ENCODE results near the gene SDHB.

The SDHB gene

DNA sequence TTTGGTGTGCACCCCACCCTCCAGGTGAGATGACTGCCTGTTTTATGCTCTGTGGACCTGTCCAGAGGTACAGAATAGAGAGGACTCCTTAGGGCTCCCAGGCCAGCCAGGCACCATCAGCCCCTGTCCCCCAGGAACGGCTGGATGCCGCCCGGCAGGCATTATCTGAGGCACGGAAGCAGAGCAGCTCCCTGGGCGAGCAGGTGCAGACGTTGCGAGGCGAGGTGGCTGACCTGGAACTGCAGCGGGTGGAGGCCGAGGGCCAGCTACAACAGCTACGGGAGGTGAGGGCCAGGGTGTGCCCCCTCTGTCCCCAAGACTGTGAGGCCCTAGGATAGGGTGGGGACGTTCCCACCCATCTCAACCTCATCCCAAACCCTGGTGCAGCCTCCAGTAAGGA is 84.2 kb downstream of the SDHB start:
- Histone ChIP-seq H3K9me2 (replicated peaks; ENCODE audit: low read depth, low read length) (no peaks in the 10 kb centered on the region), H3K9me3 (ENCODE audit: insufficient read depth, low read depth, low read length) (no peaks in the 10 kb centered on the region), H3F3A (ENCODE audit: low read depth) (no peaks in the 10 kb centered on the region), H3K4me3 (ENCODE audit: low read length, poor library complexity, severe bottlenecking) (no peak overlapping the region), H4K20me1 (ENCODE audit: insufficient read depth, low read length, poor library complexity, severe bottlenecking) (no peaks in the 10 kb centered on the region), H2AFZ (ENCODE audit: low read length) (no peak overlapping the region), H3K36me3 (ENCODE audit: insufficient read depth, low read length) (no peaks in the 10 kb centered on the region), H3K4me2 (ENCODE audit: low read depth, low read length, poor library complexity, severe bottlenecking) (no peak overlapping the region), H3K4me1 (ENCODE audit: insufficient read depth, low read length, poor library complexity, severe bottlenecking) (no peaks in the 10 kb centered on the region), H3K27me3 (ENCODE audit: insufficient read depth, low read length, poor library complexity, severe bottlenecking) (no peaks in the 10 kb centered on the region), H3K9ac (ENCODE audit: low read depth, low read length, poor library complexity, severe bottlenecking) (no peak overlapping the region), H3K79me2 (ENCODE audit: insufficient read depth, low read length) (no peaks in the 10 kb centered on the region)
- TF ChIP-seq, protein P1, sequence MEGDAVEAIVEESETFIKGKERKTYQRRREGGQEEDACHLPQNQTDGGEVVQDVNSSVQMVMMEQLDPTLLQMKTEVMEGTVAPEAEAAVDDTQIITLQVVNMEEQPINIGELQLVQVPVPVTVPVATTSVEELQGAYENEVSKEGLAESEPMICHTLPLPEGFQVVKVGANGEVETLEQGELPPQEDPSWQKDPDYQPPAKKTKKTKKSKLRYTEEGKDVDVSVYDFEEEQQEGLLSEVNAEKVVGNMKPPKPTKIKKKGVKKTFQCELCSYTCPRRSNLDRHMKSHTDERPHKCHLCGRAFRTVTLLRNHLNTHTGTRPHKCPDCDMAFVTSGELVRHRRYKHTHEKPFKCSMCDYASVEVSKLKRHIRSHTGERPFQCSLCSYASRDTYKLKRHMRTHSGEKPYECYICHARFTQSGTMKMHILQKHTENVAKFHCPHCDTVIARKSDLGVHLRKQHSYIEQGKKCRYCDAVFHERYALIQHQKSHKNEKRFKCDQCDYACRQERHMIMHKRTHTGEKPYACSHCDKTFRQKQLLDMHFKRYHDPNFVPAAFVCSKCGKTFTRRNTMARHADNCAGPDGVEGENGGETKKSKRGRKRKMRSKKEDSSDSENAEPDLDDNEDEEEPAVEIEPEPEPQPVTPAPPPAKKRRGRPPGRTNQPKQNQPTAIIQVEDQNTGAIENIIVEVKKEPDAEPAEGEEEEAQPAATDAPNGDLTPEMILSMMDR (conservative IDR thresholded peaks at IDR 0.05; ENCODE audit: low read length): no peak
- TF ChIP-seq EZH2phosphoT487 (IDR thresholded peaks at IDR 0.05; ENCODE audit: borderline replicate concordance): no peak

DNA sequence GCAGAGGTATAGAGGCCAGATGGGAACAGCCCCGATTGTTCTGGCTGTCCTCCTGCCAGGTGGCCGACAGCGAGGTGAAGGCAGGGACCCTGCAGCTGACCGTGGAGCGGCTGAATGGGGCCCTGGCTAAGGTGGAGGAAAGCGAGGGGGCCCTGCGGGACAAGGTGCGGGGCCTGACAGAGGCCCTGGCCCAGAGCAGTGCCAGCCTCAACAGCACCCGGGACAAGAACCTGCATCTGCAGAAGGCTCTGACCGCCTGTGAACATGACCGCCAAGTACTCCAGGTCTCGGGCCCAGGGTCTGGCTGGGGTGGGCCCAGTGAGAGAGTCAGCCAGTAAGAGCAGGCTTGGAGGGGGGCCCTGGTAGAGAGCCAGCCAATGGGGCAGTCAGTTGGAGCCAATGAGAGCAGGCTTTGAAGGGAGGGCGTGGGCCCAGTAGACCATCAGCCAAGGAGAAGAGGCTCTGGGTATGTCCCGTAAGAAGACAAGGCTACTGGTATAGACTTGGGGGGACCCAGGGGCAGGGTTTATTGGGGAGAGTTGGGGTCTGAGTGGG is 84.7 kb downstream of the SDHB start:
- Histone ChIP-seq H3K4me1 (ENCODE audit: insufficient read depth, low read length, poor library complexity, severe bottlenecking) (no peaks in the 10 kb centered on the region), H3K27me3 (ENCODE audit: insufficient read depth, low read length, poor library complexity, severe bottlenecking) (no peaks in the 10 kb centered on the region), H3K9me2 (replicated peaks; ENCODE audit: low read depth, low read length) (no peaks in the 10 kb centered on the region), H3K9ac (ENCODE audit: low read depth, low read length, poor library complexity, severe bottlenecking) (no peak overlapping the region), H3K36me3 (ENCODE audit: insufficient read depth, low read length) (no peaks in the 10 kb centered on the region), H3K79me2 (ENCODE audit: insufficient read depth, low read length) (no peaks in the 10 kb centered on the region), H3F3A (ENCODE audit: low read depth) (no peaks in the 10 kb centered on the region), H2AFZ (ENCODE audit: low read length) (no peak overlapping the region), H3K4me3 (ENCODE audit: low read length, poor library complexity, severe bottlenecking) (no peak overlapping the region), H3K4me2 (ENCODE audit: low read depth, low read length, poor library complexity, severe bottlenecking) (no peak overlapping the region), H3K9me3 (ENCODE audit: insufficient read depth, low read depth, low read length) (no peaks in the 10 kb centered on the region), H4K20me1 (ENCODE audit: insufficient read depth, low read length, poor library complexity, severe bottlenecking) (no peaks in the 10 kb centered on the region)
- TF ChIP-seq, protein P1 (conservative IDR thresholded peaks at IDR 0.05; ENCODE audit: low read length): no peak
- TF ChIP-seq EZH2phosphoT487 (IDR thresholded peaks at IDR 0.05; ENCODE audit: borderline replicate concordance): no peak
